ENCODE data around the gene BUD13. TPM values are rescaled to one million over a fixed set of nuclear protein-coding genes. Genes with fewer than 3 reads are reported as not detected.

Gene BUD13
- total and polyA plus RNA-seq, 2 experiments from 2014 or later, result 6.3 to 8.2 TPM

DNA sequence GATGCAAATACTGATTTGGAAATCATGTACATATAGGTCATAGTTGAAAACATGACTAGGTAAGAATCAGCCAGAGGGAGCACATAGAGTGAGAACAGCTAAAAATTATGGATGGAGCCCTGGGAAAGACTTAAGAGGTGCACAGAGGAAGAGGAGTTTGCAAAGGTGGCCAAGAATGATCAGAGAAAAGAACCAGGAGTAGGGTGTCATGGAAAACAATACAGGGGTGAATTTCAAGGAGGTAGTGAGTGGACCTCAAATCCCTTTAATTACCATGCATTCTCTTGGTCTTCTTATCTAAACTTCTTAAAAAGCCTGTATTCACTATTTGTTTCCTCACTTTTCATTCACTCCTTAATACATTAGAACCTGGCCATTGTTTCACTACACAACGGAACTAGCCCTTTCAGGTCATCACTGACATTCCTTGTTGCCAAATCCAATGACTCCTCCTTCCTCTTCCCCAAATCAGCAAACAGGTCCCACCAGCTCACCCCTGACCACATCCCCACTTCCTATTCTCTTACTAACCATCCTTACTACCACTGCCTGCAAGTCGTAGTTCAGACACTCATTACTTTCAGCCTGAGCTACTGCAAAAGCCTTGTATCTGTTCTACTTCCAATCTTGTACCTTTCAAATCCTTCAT lies 22.6 kb downstream of the BUD13 start:
- no peaks in the 10 kb centered on the region for H3K4me1 ChIP-seq (ENCODE audit: insufficient read depth)
- H3K79me2 ChIP-seq (ENCODE audit: insufficient read depth), result no peaks in the 10 kb centered on the region
- H3K9ac ChIP-seq, result no peak overlapping the region
- in situ Hi-C loops (cut with MboI), result no loop called here
- WGBS, 2 experiments (ENCODE audit: low coverage in 1 of 2, low lambda C conversion rate in 2 of 2, missing lambda C conversion rate in 2 of 2), result 98 to 100% methylated on average over 2 of the region's 2 CpGs
- no peak for TF ChIP-seq EZH2 (IDR thresholded peaks at IDR 0.05; ENCODE audit: insufficient read depth, poor library complexity, severe bottlenecking)
- TF ChIP-seq EZH2phosphoT487 (IDR thresholded peaks at IDR 0.05; ENCODE audit: insufficient read depth, low read depth), result no peak
- no peak overlapping the region for H3K4me3 ChIP-seq
- no peaks in the 10 kb centered on the region for H3K9me2 ChIP-seq (ENCODE audit: insufficient read depth)
- H3F3A ChIP-seq (ENCODE audit: insufficient read depth), result no peaks in the 10 kb centered on the region; the same call in 1 of the 2 replicates
- DNase-seq, result no peak
- H2AFZ ChIP-seq, result no peak overlapping the region
- H4K20me1 ChIP-seq (ENCODE audit: insufficient read depth), result no peaks in the 10 kb centered on the region
- H3K4me2 ChIP-seq (ENCODE audit: unreplicated experiment), result no peak overlapping the region
- no peak overlapping the region for H3K27ac ChIP-seq
- no peaks in the 10 kb centered on the region for H3K9me3 ChIP-seq (ENCODE audit: low read depth)
- no peaks in the 10 kb centered on the region for H3K27me3 ChIP-seq (replicated peaks; ENCODE audit: insufficient read depth)
- H3K36me3 ChIP-seq (ENCODE audit: low read depth), result peaks cover 13% of the 10 kb centered on the region

DNA sequence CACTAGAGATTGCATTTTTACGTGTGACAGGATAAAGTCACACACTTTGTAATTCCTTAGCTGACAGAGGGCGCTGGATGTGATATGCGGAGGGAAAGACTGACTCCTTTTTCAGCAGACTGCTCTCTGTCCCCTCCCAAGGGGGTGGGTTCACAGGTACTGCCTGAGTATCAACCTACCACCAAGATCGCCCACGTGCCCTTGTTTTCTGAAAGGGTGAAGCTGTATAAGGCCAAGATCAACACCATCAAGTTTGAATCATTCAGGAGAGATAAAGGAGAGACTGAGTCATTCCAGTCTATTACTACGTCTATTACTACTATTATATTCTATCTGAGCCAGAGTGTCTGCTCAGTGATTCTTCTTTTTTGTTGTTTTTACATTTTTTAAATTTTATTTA lies 30.7 kb downstream of the BUD13 start:
- no peak overlapping the region for H3K4me3 ChIP-seq
- H3K4me2 ChIP-seq (ENCODE audit: unreplicated experiment), result no peak overlapping the region
- H2AFZ ChIP-seq, result no peak overlapping the region
- 82 to 84% methylated on average over 6 of the region's 6 CpGs for WGBS, 2 experiments (ENCODE audit: low coverage in 1 of 2, low lambda C conversion rate in 2 of 2, missing lambda C conversion rate in 2 of 2)
- H3K27ac ChIP-seq, result peak overlapping the region; percentile 14; the same call in 1 of the 2 replicates
- no peaks in the 10 kb centered on the region for H4K20me1 ChIP-seq (ENCODE audit: insufficient read depth)
- TF ChIP-seq EZH2 (IDR thresholded peaks at IDR 0.05; ENCODE audit: insufficient read depth, poor library complexity, severe bottlenecking) (no peak), EZH2phosphoT487 (IDR thresholded peaks at IDR 0.05; ENCODE audit: insufficient read depth, low read depth) (no peak)
- no peaks in the 10 kb centered on the region for H3K36me3 ChIP-seq (ENCODE audit: low read depth)
- no peaks in the 10 kb centered on the region for H3K9me2 ChIP-seq (ENCODE audit: insufficient read depth)
- peak; percentile 54 for DNase-seq
- H3K9me3 ChIP-seq (ENCODE audit: low read depth), result no peaks in the 10 kb centered on the region
- in situ Hi-C loops (cut with MboI), result no loop called here
- H3K9ac ChIP-seq, result no peak overlapping the region
- peaks cover 6% of the 10 kb centered on the region; the same call in 1 of the 2 replicates for H3F3A ChIP-seq (ENCODE audit: insufficient read depth)
- H3K4me1 ChIP-seq (ENCODE audit: insufficient read depth), result peaks cover 8% of the 10 kb centered on the region
- H3K79me2 ChIP-seq (ENCODE audit: insufficient read depth), result no peaks in the 10 kb centered on the region
- no peaks in the 10 kb centered on the region for H3K27me3 ChIP-seq (replicated peaks; ENCODE audit: insufficient read depth)

GRCh38 chr11:116740741-116741140 lies 32.0 kb downstream of the BUD13 start:
- Histone ChIP-seq H3K36me3 (ENCODE audit: low read depth) (no peaks in the 10 kb centered on the region), H3K9ac (no peak overlapping the region), H3F3A (ENCODE audit: insufficient read depth) (peaks cover 6% of the 10 kb centered on the region; the same call in 1 of the 2 replicates), H4K20me1 (ENCODE audit: insufficient read depth) (no peaks in the 10 kb centered on the region), H2AFZ (no peak overlapping the region), H3K4me2 (ENCODE audit: unreplicated experiment) (no peak overlapping the region), H3K27me3 (replicated peaks; ENCODE audit: insufficient read depth) (no peaks in the 10 kb centered on the region), H3K9me3 (ENCODE audit: low read depth) (no peaks in the 10 kb centered on the region), H3K27ac (no peak overlapping the region), H3K4me3 (no peak overlapping the region), H3K79me2 (ENCODE audit: insufficient read depth) (no peaks in the 10 kb centered on the region), H3K9me2 (ENCODE audit: insufficient read depth) (no peaks in the 10 kb centered on the region), H3K4me1 (ENCODE audit: insufficient read depth) (peaks cover 8% of the 10 kb centered on the region)
- no peak for DNase-seq
- in situ Hi-C loops (cut with MboI), result no loop called here
- 56 to 60% methylated on average over 4 of the region's 4 CpGs for WGBS, 2 experiments (ENCODE audit: low coverage in 1 of 2, low lambda C conversion rate in 2 of 2, missing lambda C conversion rate in 2 of 2)
- TF ChIP-seq EZH2phosphoT487 (IDR thresholded peaks at IDR 0.05; ENCODE audit: insufficient read depth, low read depth), result no peak
- TF ChIP-seq EZH2 (IDR thresholded peaks at IDR 0.05; ENCODE audit: insufficient read depth, poor library complexity, severe bottlenecking), result no peak

DNA sequence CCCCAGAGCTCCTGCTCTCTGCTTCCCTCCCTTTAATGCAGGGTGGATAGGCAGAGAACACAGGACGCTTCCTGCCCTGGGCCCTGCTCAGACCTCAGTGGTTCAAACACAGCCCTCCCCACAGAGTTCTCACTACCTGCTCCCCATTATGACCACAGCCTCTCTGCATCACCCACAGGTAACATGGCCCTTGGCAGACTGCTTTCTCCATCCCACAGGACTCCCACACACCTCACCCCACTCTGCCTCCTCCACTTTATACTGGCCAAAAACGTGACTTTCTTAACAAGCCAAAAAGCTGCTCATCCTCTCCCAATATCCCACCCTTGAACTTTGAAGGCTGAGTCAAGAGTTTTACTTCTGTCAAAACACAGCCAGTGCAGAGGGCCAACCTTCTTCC lies 33.8 kb downstream of the BUD13 start:
- Histone ChIP-seq H2AFZ (no peak overlapping the region), H3K36me3 (ENCODE audit: low read depth) (no peaks in the 10 kb centered on the region), H3K9me2 (ENCODE audit: insufficient read depth) (no peaks in the 10 kb centered on the region), H3K27ac (no peak overlapping the region), H3K27me3 (replicated peaks; ENCODE audit: insufficient read depth) (no peaks in the 10 kb centered on the region), H3K9me3 (ENCODE audit: low read depth) (no peaks in the 10 kb centered on the region), H3K4me1 (ENCODE audit: insufficient read depth) (peaks cover 8% of the 10 kb centered on the region), H3K4me3 (no peak overlapping the region), H4K20me1 (ENCODE audit: insufficient read depth) (no peaks in the 10 kb centered on the region), H3F3A (ENCODE audit: insufficient read depth) (peaks cover 6% of the 10 kb centered on the region; the same call in 1 of the 2 replicates), H3K4me2 (ENCODE audit: unreplicated experiment) (no peak overlapping the region), H3K79me2 (ENCODE audit: insufficient read depth) (no peaks in the 10 kb centered on the region), H3K9ac (no peak overlapping the region)
- no peak for DNase-seq
- TF ChIP-seq EZH2 (IDR thresholded peaks at IDR 0.05; ENCODE audit: insufficient read depth, poor library complexity, severe bottlenecking) (no peak), EZH2phosphoT487 (IDR thresholded peaks at IDR 0.05; ENCODE audit: insufficient read depth, low read depth) (no peak)
- 95 to 100% methylated on average over 2 of the region's 2 CpGs for WGBS, 2 experiments (ENCODE audit: low coverage in 1 of 2, low lambda C conversion rate in 2 of 2, missing lambda C conversion rate in 2 of 2)
- in situ Hi-C loops (cut with MboI), result no loop called here
